ENCODE measurements around the gene CPXM1. TPM values are rescaled to one million over a fixed set of nuclear protein-coding genes. Genes with fewer than 3 reads are reported as not detected.

CPXM1 gene
- polyA plus RNA-seq, 1 donor: 28.6 TPM

- Histone ChIP-seq H3K4me3 (ENCODE audit: low read length) (no peak overlapping the region), H3K27ac (ENCODE audit: low read length) (no peak overlapping the region), H3K36me3 (ENCODE audit: control insufficient read depth, insufficient read depth, low read length) (no peaks in the 10 kb centered on the region), H3K4me1 (ENCODE audit: control insufficient read depth, insufficient read depth, low read length) (no peaks in the 10 kb centered on the region), H3K27me3 (ENCODE audit: control insufficient read depth, insufficient read depth, low read length) (peaks cover 16% of the 10 kb centered on the region), H3K9me3 (ENCODE audit: control insufficient read depth, low read depth, low read length) (no peaks in the 10 kb centered on the region)
- no CpG with 5 or more reads among the region's 15 CpGs for WGBS (ENCODE audit: insufficient coverage, low lambda C conversion rate)
- DNase-seq: no peak
These were observed 32.4 kb downstream of the CPXM1 start for GRCh38 chr20:2767768-2768631.

- H3K4me3 ChIP-seq (ENCODE audit: low read length): no peak overlapping the region
- DNase-seq: no peak
- no peaks in the 10 kb centered on the region for H3K9me3 ChIP-seq (ENCODE audit: control insufficient read depth, low read depth, low read length)
- no peaks in the 10 kb centered on the region for H3K36me3 ChIP-seq (ENCODE audit: control insufficient read depth, insufficient read depth, low read length)
- H3K27me3 ChIP-seq (ENCODE audit: control insufficient read depth, insufficient read depth, low read length): peaks cover 12% of the 10 kb centered on the region
- H3K27ac ChIP-seq (ENCODE audit: low read length): no peak overlapping the region
- H3K4me1 ChIP-seq (ENCODE audit: control insufficient read depth, insufficient read depth, low read length): no peaks in the 10 kb centered on the region
- no CpG with 5 or more reads among the region's 5 CpGs for WGBS (ENCODE audit: insufficient coverage, low lambda C conversion rate)
These were observed 37.2 kb downstream of the CPXM1 start for GRCh38 chr20:2763186-2763585.

GRCh38 chr20:2762578-2763131, 37.8 kb downstream of the CPXM1 start:
- no CpG with 5 or more reads among the region's 2 CpGs for WGBS (ENCODE audit: insufficient coverage, low lambda C conversion rate)
- no peaks in the 10 kb centered on the region for H3K4me1 ChIP-seq (ENCODE audit: control insufficient read depth, insufficient read depth, low read length)
- peaks cover 8% of the 10 kb centered on the region for H3K27me3 ChIP-seq (ENCODE audit: control insufficient read depth, insufficient read depth, low read length)
- H3K4me3 ChIP-seq (ENCODE audit: low read length): no peak overlapping the region
- H3K36me3 ChIP-seq (ENCODE audit: control insufficient read depth, insufficient read depth, low read length): no peaks in the 10 kb centered on the region
- no peak overlapping the region for H3K27ac ChIP-seq (ENCODE audit: low read length)
- no peak for DNase-seq
- no peaks in the 10 kb centered on the region for H3K9me3 ChIP-seq (ENCODE audit: control insufficient read depth, low read depth, low read length)

GRCh38 chr20:2761885-2762284, 38.5 kb downstream of the CPXM1 start:
- no peak overlapping the region for H3K4me3 ChIP-seq (ENCODE audit: low read length)
- no peaks in the 10 kb centered on the region for H3K36me3 ChIP-seq (ENCODE audit: control insufficient read depth, insufficient read depth, low read length)
- no peaks in the 10 kb centered on the region for H3K9me3 ChIP-seq (ENCODE audit: control insufficient read depth, low read depth, low read length)
- H3K4me1 ChIP-seq (ENCODE audit: control insufficient read depth, insufficient read depth, low read length): no peaks in the 10 kb centered on the region
- H3K27me3 ChIP-seq (ENCODE audit: control insufficient read depth, insufficient read depth, low read length): peaks cover 8% of the 10 kb centered on the region
- H3K27ac ChIP-seq (ENCODE audit: low read length): no peak overlapping the region
- no CpG with 5 or more reads among the region's 4 CpGs for WGBS (ENCODE audit: insufficient coverage, low lambda C conversion rate)
- no peak for DNase-seq

GRCh38 chr20:2760952-2761305, 39.5 kb downstream of the CPXM1 start:
- peaks cover 11% of the 10 kb centered on the region for H3K27me3 ChIP-seq (ENCODE audit: control insufficient read depth, insufficient read depth, low read length)
- no peaks in the 10 kb centered on the region for H3K4me1 ChIP-seq (ENCODE audit: control insufficient read depth, insufficient read depth, low read length)
- no peak for DNase-seq
- no peaks in the 10 kb centered on the region for H3K36me3 ChIP-seq (ENCODE audit: control insufficient read depth, insufficient read depth, low read length)
- no peak overlapping the region for H3K27ac ChIP-seq (ENCODE audit: low read length)
- H3K9me3 ChIP-seq (ENCODE audit: control insufficient read depth, low read depth, low read length): no peaks in the 10 kb centered on the region
- no CpG with 5 or more reads among the region's 2 CpGs for WGBS (ENCODE audit: insufficient coverage, low lambda C conversion rate)
- H3K4me3 ChIP-seq (ENCODE audit: low read length): no peak overlapping the region

- Histone ChIP-seq H3K4me3 (ENCODE audit: low read length) (no peak overlapping the region), H3K36me3 (ENCODE audit: control insufficient read depth, insufficient read depth, low read length) (no peaks in the 10 kb centered on the region), H3K9me3 (ENCODE audit: control insufficient read depth, low read depth, low read length) (no peaks in the 10 kb centered on the region), H3K27ac (ENCODE audit: low read length) (no peak overlapping the region), H3K27me3 (ENCODE audit: control insufficient read depth, insufficient read depth, low read length) (peaks cover 16% of the 10 kb centered on the region), H3K4me1 (ENCODE audit: control insufficient read depth, insufficient read depth, low read length) (no peaks in the 10 kb centered on the region)
- no peak for DNase-seq
- WGBS (ENCODE audit: insufficient coverage, low lambda C conversion rate): no CpG with 5 or more reads among the region's 7 CpGs
These were observed 40.0 kb downstream of the CPXM1 start for GRCh38 chr20:2760297-2760951.

- no peaks in the 10 kb centered on the region for H3K36me3 ChIP-seq (ENCODE audit: control insufficient read depth, insufficient read depth, low read length)
- no peak overlapping the region for H3K27ac ChIP-seq (ENCODE audit: low read length)
- no peak overlapping the region for H3K4me3 ChIP-seq (ENCODE audit: low read length)
- H3K27me3 ChIP-seq (ENCODE audit: control insufficient read depth, insufficient read depth, low read length): peaks cover 22% of the 10 kb centered on the region
- H3K9me3 ChIP-seq (ENCODE audit: control insufficient read depth, low read depth, low read length): no peaks in the 10 kb centered on the region
- WGBS (ENCODE audit: insufficient coverage, low lambda C conversion rate): no CpG with 5 or more reads among the region's 19 CpGs
- DNase-seq: no peak
- no peaks in the 10 kb centered on the region for H3K4me1 ChIP-seq (ENCODE audit: control insufficient read depth, insufficient read depth, low read length)
These were observed 40.7 kb downstream of the CPXM1 start for GRCh38 chr20:2759603-2760296.

GRCh38 chr20:2759143-2759542, 41.3 kb downstream of the CPXM1 start:
- H3K36me3 ChIP-seq (ENCODE audit: control insufficient read depth, insufficient read depth, low read length): no peaks in the 10 kb centered on the region
- DNase-seq: no peak
- H3K4me3 ChIP-seq (ENCODE audit: low read length): no peak overlapping the region
- no peak overlapping the region for H3K27ac ChIP-seq (ENCODE audit: low read length)
- H3K9me3 ChIP-seq (ENCODE audit: control insufficient read depth, low read depth, low read length): no peaks in the 10 kb centered on the region
- WGBS (ENCODE audit: insufficient coverage, low lambda C conversion rate): no CpG with 5 or more reads among the region's 10 CpGs
- H3K27me3 ChIP-seq (ENCODE audit: control insufficient read depth, insufficient read depth, low read length): peaks cover 26% of the 10 kb centered on the region
- no peaks in the 10 kb centered on the region for H3K4me1 ChIP-seq (ENCODE audit: control insufficient read depth, insufficient read depth, low read length)

GRCh38 chr20:2757969-2758368, 42.5 kb downstream of the CPXM1 start:
- no peak overlapping the region for H3K27ac ChIP-seq (ENCODE audit: low read length)
- peaks cover 34% of the 10 kb centered on the region for H3K27me3 ChIP-seq (ENCODE audit: control insufficient read depth, insufficient read depth, low read length)
- peaks cover 2% of the 10 kb centered on the region for H3K4me1 ChIP-seq (ENCODE audit: control insufficient read depth, insufficient read depth, low read length)
- no peak for DNase-seq
- WGBS (ENCODE audit: insufficient coverage, low lambda C conversion rate): no CpG with 5 or more reads among the region's 5 CpGs
- H3K4me3 ChIP-seq (ENCODE audit: low read length): no peak overlapping the region
- no peaks in the 10 kb centered on the region for H3K36me3 ChIP-seq (ENCODE audit: control insufficient read depth, insufficient read depth, low read length)
- H3K9me3 ChIP-seq (ENCODE audit: control insufficient read depth, low read depth, low read length): no peaks in the 10 kb centered on the region

- peaks cover 40% of the 10 kb centered on the region for H3K27me3 ChIP-seq (ENCODE audit: control insufficient read depth, insufficient read depth, low read length)
- WGBS (ENCODE audit: insufficient coverage, low lambda C conversion rate): no CpG with 5 or more reads among the region's 5 CpGs
- no peak for DNase-seq
These were observed 43.4 kb downstream of the CPXM1 start for GRCh38 chr20:2757001-2757400.

More at GRCh38 chr20:2757001-2757400, 43.4 kb downstream of the CPXM1 start:
- Histone ChIP-seq H3K27ac (ENCODE audit: low read length) (no peak overlapping the region), H3K4me1 (ENCODE audit: control insufficient read depth, insufficient read depth, low read length) (peaks cover 8% of the 10 kb centered on the region), H3K36me3 (ENCODE audit: control insufficient read depth, insufficient read depth, low read length) (no peaks in the 10 kb centered on the region), H3K9me3 (ENCODE audit: control insufficient read depth, low read depth, low read length) (no peaks in the 10 kb centered on the region), H3K4me3 (ENCODE audit: low read length) (no peak overlapping the region)

Measured in large intestine (tissue), 3 donors.